ENCODE measurements around the gene RERE. TPM values are rescaled to one million over a fixed set of nuclear protein-coding genes. Genes with fewer than 3 reads are reported as not detected.

Gene RERE
- total RNA-seq, 2 donors from 2014 or later: 144 to 174 TPM

DNA sequence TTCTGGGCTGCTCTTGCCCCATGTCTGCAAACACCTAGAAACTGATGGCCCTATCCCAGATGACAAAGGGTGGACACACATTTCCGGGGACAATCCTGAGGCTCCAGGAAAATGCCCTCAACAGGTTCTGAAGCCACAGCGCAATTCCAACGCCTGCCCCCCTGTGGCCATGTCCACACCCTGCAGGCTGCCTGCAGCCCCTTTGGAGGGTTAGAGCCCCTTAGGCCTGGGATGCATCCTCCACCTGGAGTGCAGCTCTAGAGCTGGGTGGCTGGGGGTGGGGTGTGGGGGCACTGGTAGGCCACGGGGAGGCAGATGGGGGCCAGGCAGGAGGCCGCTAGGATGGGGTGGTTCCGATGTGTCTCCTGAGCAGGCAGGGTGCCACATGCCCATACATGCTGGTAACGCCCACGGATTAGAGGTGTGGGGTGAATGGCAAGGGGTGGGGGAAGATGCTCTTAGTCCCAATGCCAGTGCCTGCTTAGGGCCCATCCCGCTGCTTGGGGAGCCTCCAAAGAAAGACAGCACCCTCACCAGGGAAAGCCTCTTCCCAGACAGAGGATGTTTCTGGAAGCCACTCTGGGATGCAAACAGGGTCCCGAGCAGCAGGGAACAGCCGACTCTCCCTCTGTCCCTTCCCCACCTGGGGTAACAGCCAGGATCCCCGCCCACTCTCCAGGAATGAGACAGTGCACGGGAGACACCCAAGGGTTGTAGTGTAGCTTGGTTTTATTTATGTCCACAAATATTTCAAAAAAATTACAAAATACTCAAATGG, 465.6 kb downstream of the RERE start:
- DNase-seq (ENCODE audit: low spot score) (no peak), ATAC-seq (ENCODE audit: insufficient number of reproducible peaks, low FRiP score, low read depth) (no peak)
- no peak overlapping the region for H3K4me3 ChIP-seq
- TF ChIP-seq, protein P1, sequence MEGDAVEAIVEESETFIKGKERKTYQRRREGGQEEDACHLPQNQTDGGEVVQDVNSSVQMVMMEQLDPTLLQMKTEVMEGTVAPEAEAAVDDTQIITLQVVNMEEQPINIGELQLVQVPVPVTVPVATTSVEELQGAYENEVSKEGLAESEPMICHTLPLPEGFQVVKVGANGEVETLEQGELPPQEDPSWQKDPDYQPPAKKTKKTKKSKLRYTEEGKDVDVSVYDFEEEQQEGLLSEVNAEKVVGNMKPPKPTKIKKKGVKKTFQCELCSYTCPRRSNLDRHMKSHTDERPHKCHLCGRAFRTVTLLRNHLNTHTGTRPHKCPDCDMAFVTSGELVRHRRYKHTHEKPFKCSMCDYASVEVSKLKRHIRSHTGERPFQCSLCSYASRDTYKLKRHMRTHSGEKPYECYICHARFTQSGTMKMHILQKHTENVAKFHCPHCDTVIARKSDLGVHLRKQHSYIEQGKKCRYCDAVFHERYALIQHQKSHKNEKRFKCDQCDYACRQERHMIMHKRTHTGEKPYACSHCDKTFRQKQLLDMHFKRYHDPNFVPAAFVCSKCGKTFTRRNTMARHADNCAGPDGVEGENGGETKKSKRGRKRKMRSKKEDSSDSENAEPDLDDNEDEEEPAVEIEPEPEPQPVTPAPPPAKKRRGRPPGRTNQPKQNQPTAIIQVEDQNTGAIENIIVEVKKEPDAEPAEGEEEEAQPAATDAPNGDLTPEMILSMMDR (IDR thresholded peaks at IDR 0.05): peak; percentile 80
- peak overlapping the region in 1 of 2 donors; percentile 39 for H3K27ac ChIP-seq
- no peaks in the 10 kb centered on the region for H3K9me3 ChIP-seq
- H3K36me3 ChIP-seq: peaks cover 29% of the 10 kb centered on the region
- no peaks in the 10 kb centered on the region for H3K27me3 ChIP-seq (replicated peaks; ENCODE audit: insufficient read depth)
- peaks cover 4 to 48% of the 10 kb centered on the region in 2 donors for H3K4me1 ChIP-seq (ENCODE audit: control insufficient read depth in 1 of 2, low read depth in 2 of 2)

- Histone ChIP-seq H3K9me3 (no peaks in the 10 kb centered on the region), H3K4me3 (no peak overlapping the region), H3K27ac (no peak overlapping the region), H3K36me3 (peaks cover 21% of the 10 kb centered on the region), H3K4me1 (ENCODE audit: control insufficient read depth in 1 of 2, low read depth in 2 of 2) (peaks cover 4 to 48% of the 10 kb centered on the region in 2 donors), H3K27me3 (replicated peaks; ENCODE audit: insufficient read depth) (no peaks in the 10 kb centered on the region)
- ATAC-seq (ENCODE audit: insufficient number of reproducible peaks, low FRiP score, low read depth): no peak
- no peak for DNase-seq (ENCODE audit: low spot score)
- TF ChIP-seq, protein P1 (IDR thresholded peaks at IDR 0.05): no peak
Observed at GRCh38 chr1:8350914-8351684, 466.3 kb downstream of the RERE start.

DNA sequence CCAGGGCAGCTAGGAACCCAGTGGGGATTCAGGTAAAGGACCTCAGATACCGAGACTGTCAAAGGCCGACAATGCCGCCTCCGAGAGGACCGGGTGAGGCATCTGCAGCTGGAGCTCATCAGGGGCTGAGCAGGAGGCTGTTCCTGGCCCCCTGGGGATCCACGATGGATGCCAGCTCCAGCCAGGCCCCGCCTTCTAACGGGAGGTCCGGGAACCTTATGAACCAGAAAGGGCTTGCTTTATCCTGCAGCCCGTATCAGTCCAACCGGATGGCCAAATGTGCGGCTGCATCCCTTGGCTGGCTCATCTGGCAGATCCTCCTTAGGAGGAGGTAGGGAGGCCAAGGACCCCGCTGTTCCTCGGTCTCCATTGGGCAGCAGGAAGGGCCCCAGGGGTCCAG, 467.5 kb downstream of the RERE start:
- TF ChIP-seq, protein P1 (IDR thresholded peaks at IDR 0.05): no peak
- H3K4me1 ChIP-seq (ENCODE audit: control insufficient read depth in 1 of 2, low read depth in 2 of 2): peaks cover 4 to 44% of the 10 kb centered on the region in 2 donors
- no peak overlapping the region for H3K4me3 ChIP-seq
- DNase-seq (ENCODE audit: low spot score): no peak
- H3K27ac ChIP-seq: no peak overlapping the region
- H3K9me3 ChIP-seq: no peaks in the 10 kb centered on the region
- ATAC-seq (ENCODE audit: insufficient number of reproducible peaks, low FRiP score, low read depth): no peak
- H3K27me3 ChIP-seq (replicated peaks; ENCODE audit: insufficient read depth): no peaks in the 10 kb centered on the region
- H3K36me3 ChIP-seq: peaks cover 11% of the 10 kb centered on the region

DNA sequence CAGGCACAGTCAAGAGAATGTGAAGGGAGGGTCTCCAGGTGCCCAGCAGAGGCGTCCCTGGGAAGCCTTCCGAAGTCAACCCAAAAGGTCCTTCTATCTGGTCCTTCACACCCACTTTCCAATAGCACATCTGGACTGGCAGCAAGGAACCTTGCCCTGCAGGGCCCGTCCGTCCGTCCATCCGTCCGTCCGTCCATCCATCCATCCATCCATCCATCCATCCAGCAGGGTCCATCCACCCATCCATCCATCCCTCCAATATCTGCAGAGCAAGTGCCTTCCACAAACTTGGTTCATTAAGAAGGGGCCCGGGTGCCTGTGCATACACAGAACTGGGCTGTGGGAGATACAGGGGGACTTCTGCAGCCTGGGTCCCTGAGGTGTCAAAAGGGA, 468.0 kb downstream of the RERE start:
- Histone ChIP-seq H3K9me3 (no peaks in the 10 kb centered on the region), H3K4me1 (ENCODE audit: control insufficient read depth in 1 of 2, low read depth in 2 of 2) (peaks cover 4 to 44% of the 10 kb centered on the region in 2 donors), H3K27me3 (replicated peaks; ENCODE audit: insufficient read depth) (no peaks in the 10 kb centered on the region), H3K4me3 (no peak overlapping the region), H3K27ac (no peak overlapping the region), H3K36me3 (peaks cover 9% of the 10 kb centered on the region)
- TF ChIP-seq, protein P1 (IDR thresholded peaks at IDR 0.05): no peak
- DNase-seq (ENCODE audit: low spot score) (no peak), ATAC-seq (ENCODE audit: insufficient number of reproducible peaks, low FRiP score, low read depth) (no peak)

GRCh38 chr1:8348777-8349472, 468.5 kb downstream of the RERE start:
- H3K4me3 ChIP-seq: no peak overlapping the region
- ATAC-seq (ENCODE audit: insufficient number of reproducible peaks, low FRiP score, low read depth) (peak; percentile 17), DNase-seq (ENCODE audit: low spot score) (no peak)
- peaks cover 6% of the 10 kb centered on the region for H3K36me3 ChIP-seq
- TF ChIP-seq, protein P1 (IDR thresholded peaks at IDR 0.05): peak; percentile 97
- H3K27me3 ChIP-seq (replicated peaks; ENCODE audit: insufficient read depth): no peaks in the 10 kb centered on the region
- H3K4me1 ChIP-seq (ENCODE audit: control insufficient read depth in 1 of 2, low read depth in 2 of 2): peaks cover 7 to 48% of the 10 kb centered on the region in 2 donors
- no peak overlapping the region for H3K27ac ChIP-seq
- H3K9me3 ChIP-seq: no peaks in the 10 kb centered on the region
